Measurements from ENCODE around the gene GPR162.
"Not testable (repeated sequence)": the region's sequence is repeated elsewhere in the genome, so short reads cannot be mapped to it uniquely, and the experiment has no call there.

The GPR162 gene

GRCh38 chr12:6860116-6860515 lies 38.5 kb downstream of the GPR162 start:
- no peak for DNase-seq

- no peak for DNase-seq
These were observed 39.3 kb downstream of the GPR162 start for GRCh38 chr12:6860942-6861341.

- no peak for DNase-seq
These were observed 39.8 kb downstream of the GPR162 start for GRCh38 chr12:6861391-6861790.

GRCh38 chr12:6863033-6863432 lies 41.4 kb downstream of the GPR162 start:
- DNase-seq = no peak

GRCh38 chr12:6863586-6864321 lies 42.1 kb downstream of the GPR162 start:
- no peak for DNase-seq

GRCh38 chr12:6865307-6865706 lies 43.7 kb downstream of the GPR162 start:
- not testable (repeated sequence) for DNase-seq

- no peak for DNase-seq
These were observed 44.7 kb downstream of the GPR162 start for GRCh38 chr12:6866163-6866919.

GRCh38 chr12:6866920-6867412 lies 45.3 kb downstream of the GPR162 start:
- no peak for DNase-seq

GRCh38 chr12:6867413-6868210 lies 46.0 kb downstream of the GPR162 start, which contains the start of gene TPI1:
Gene TPI1, plus strand, starts transcription at chr12:6867531. Its CDS starts 36 bp downstream, at chr12:6867567.
- peak; percentile 47 for DNase-seq

GRCh38 chr12:6868211-6869048 lies 46.8 kb downstream of the GPR162 start:
- no peak for DNase-seq

GRCh38 chr12:6869049-6870021 lies 47.7 kb downstream of the GPR162 start:
- DNase-seq = peak; percentile 43

- DNase-seq = not testable (repeated sequence)
These were observed 48.7 kb downstream of the GPR162 start for GRCh38 chr12:6870304-6870703.

- no peak for DNase-seq
These were observed 49.7 kb downstream of the GPR162 start for GRCh38 chr12:6871052-6871957.

GRCh38 chr12:6872073-6873048 lies 50.7 kb downstream of the GPR162 start:
- DNase-seq = peak; percentile 66

- peak; percentile 91 for DNase-seq
These were observed 51.7 kb downstream of the GPR162 start, which contains the start of gene SPSB2 for GRCh38 chr12:6873094-6874014. Gene SPSB2, minus strand, starts transcription at chr12:6873303. Its CDS starts 402 bp downstream, at chr12:6872901.

GRCh38 chr12:6874015-6874368 lies 52.4 kb downstream of the GPR162 start:
- DNase-seq = not testable (repeated sequence)

Data from NCI-H1092 (cell line).